GM23248 (cell line): Measurements from ENCODE around the gene CAMK2B. TPM values are rescaled to one million over a fixed set of nuclear protein-coding genes. Genes with fewer than 3 reads are reported as not detected.

Experiments
- DNase-seq: peaks from one replicate; pipeline ENCODE4 v3.0.0-alpha.2; 2015
- H2AFZ ChIP-seq: fragments of 200-600 bp; sonication (generic); 2 replicates; pipeline ENCODE4 v1.6.1; 2016; ENCODE audit warnings: antibody characterized with exemption
- H3F3A ChIP-seq: fragments of 200-600 bp; sonication (generic); 2 replicates; pipeline ENCODE4 v1.6.1; 2016; ENCODE audit warnings: mild to moderate bottlenecking, antibody characterized with exemption, mixed run types; ENCODE audit not compliant: insufficient read depth
- H3K27ac ChIP-seq: fragments of 200-600 bp; sonication (generic); 2 replicates; pipeline ENCODE4 v1.5.1; 2016; ENCODE audit warnings: mild to moderate bottlenecking
- H3K27me3 ChIP-seq: fragments of 200-600 bp; sonication (generic); replicated peaks from 2 replicates; pipeline ENCODE4 v1.6.1; 2016; ENCODE audit warnings: mild to moderate bottlenecking; ENCODE audit not compliant: insufficient read depth
- H3K36me3 ChIP-seq: fragments of 200-600 bp; sonication (generic); 2 replicates; pipeline ENCODE4 v1.6.1; 2016; ENCODE audit warnings: low read depth, mild to moderate bottlenecking
- H3K4me1 ChIP-seq: fragments of 200-600 bp; sonication (generic); 2 replicates; pipeline ENCODE4 v1.6.1; 2016; ENCODE audit warnings: mild to moderate bottlenecking; ENCODE audit not compliant: insufficient read depth
- H3K4me2 ChIP-seq: fragments of 200-600 bp; sonication (generic); one replicate; pipeline ENCODE4 v1.6.1; 2016; ENCODE audit warnings: mild to moderate bottlenecking; ENCODE audit not compliant: unreplicated experiment
- H3K4me3 ChIP-seq: fragments of 200-600 bp; sonication (generic); 2 replicates; pipeline ENCODE4 v1.5.1; 2016; ENCODE audit warnings: mild to moderate bottlenecking
- H3K79me2 ChIP-seq: fragments of 200-600 bp; sonication (generic); 2 replicates; pipeline ENCODE4 v1.6.1; 2016; ENCODE audit warnings: mild to moderate bottlenecking; ENCODE audit not compliant: insufficient read depth
- H3K9ac ChIP-seq: fragments of 200-600 bp; sonication (generic); 2 replicates; pipeline ENCODE4 v1.6.1; 2016; ENCODE audit warnings: mild to moderate bottlenecking
- H3K9me2 ChIP-seq: fragments of 200-600 bp; sonication (generic); 2 replicates; pipeline ENCODE4 v1.6.1; 2016; ENCODE audit warnings: mixed run types, mild to moderate bottlenecking, moderate library complexity; ENCODE audit not compliant: insufficient read depth
- H3K9me3 ChIP-seq: fragments of 200-600 bp; sonication (generic); one replicate; pipeline ENCODE4 v1.6.1; 2017; ENCODE audit warnings: low read depth
- H4K20me1 ChIP-seq: fragments of 200-600 bp; sonication (generic); 2 replicates; pipeline ENCODE4 v1.6.0; 2016; ENCODE audit not compliant: insufficient read depth
- EZH2 ChIP-seq: fragments of 200-600 bp; sonication (generic); IDR thresholded peaks from 2 replicates; pipeline ENCODE4 v1.6.1; 2018; ENCODE audit warnings: antibody characterized with exemption, mild to moderate bottlenecking; ENCODE audit not compliant: insufficient read depth, poor library complexity, severe bottlenecking
- EZH2phosphoT487 ChIP-seq: fragments of 200-600 bp; sonication (generic); IDR thresholded peaks from 2 replicates; pipeline ENCODE4 v1.6.1; 2018; ENCODE audit warnings: antibody characterized with exemption, moderate library complexity, mild to moderate bottlenecking, low read depth; ENCODE audit not compliant: insufficient read depth
- WGBS, 2 experiments: methylation state at CpG; one replicate each; pipeline ENCODE4 v1.1.6; 2015 to 2017; ENCODE audit warnings: low lambda C conversion rate in 2 of 2, low coverage in 1 of 2; ENCODE audit errors: missing lambda C conversion rate in 2 of 2; 5-methylcytosine and 5-hydroxymethylcytosine counted together
- in situ Hi-C: fragments of 300-500 bp; cut with MboI; formaldehyde crosslinking; loops from 2 replicates; pipeline ENCODE4 v1.15.0; 2020
- polyA plus RNA-seq: library from polyadenylated mRNA; unstranded; fragments of >200 nt; fragmentation: Nextera tagmentation; extraction: Ambion mirVana; gene quantifications from 2 replicates; pipeline ENCODE4 v1.2.1, GENCODE V29; 2016
- total RNA-seq: library from RNA; depleted of rRNA; stranded (reverse); fragments of >200 nt; shearing (Covaris generic); gene quantifications from 2 replicates; pipeline ENCODE4 v1.2.3, GENCODE V29; 2014

Gene CAMK2B
- total and polyA plus RNA-seq, 2 experiments from 2014 or later, result 0.78 to 2.5 TPM

DNA sequence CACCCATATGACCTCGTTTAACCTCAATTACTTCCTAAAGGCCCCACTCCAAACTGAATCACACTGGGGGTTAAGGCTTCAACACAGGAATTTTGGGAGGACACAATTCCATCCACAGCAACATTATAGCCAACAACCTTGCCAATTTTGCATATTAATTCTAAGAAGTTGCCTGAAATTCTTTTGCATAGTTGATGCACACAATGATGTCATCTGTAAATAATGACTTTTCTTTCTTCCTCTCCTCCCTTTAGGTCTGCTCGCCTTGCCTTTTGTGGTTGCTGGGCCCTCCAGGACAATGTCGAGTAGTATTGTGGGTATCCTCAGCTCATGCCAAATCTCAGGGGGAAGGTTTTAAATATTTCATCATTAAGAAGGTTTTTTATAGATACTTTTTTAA lies 16.0 kb upstream of the CAMK2B start:
- H2AFZ ChIP-seq, result no peak overlapping the region
- H3K27me3 ChIP-seq, result peaks cover 7% of the 10 kb centered on the region; the same call in 1 of the 2 replicates
- H3K27ac ChIP-seq, result no peak overlapping the region
- H3K9me3 ChIP-seq, result no peaks in the 10 kb centered on the region
- no peak overlapping the region for H3K4me2 ChIP-seq
- 51 to 71% methylated on average over 3 of the region's 3 CpGs for WGBS, 2 experiments
- H3K4me3 ChIP-seq, result no peak overlapping the region
- H3K9ac ChIP-seq, result no peak overlapping the region
- in situ Hi-C loops, result no loop called here
- no peak for DNase-seq
- H4K20me1 ChIP-seq, result no peaks in the 10 kb centered on the region
- no peaks in the 10 kb centered on the region for H3K36me3 ChIP-seq
- no peaks in the 10 kb centered on the region for H3K79me2 ChIP-seq
- no peaks in the 10 kb centered on the region for H3K4me1 ChIP-seq
- TF ChIP-seq EZH2 (no peak), EZH2phosphoT487 (no peak)
- no peaks in the 10 kb centered on the region for H3K9me2 ChIP-seq
- no peaks in the 10 kb centered on the region for H3F3A ChIP-seq

- Histone ChIP-seq H4K20me1 (no peaks in the 10 kb centered on the region), H3K36me3 (no peaks in the 10 kb centered on the region), H2AFZ (no peak overlapping the region), H3K9me2 (no peaks in the 10 kb centered on the region), H3K4me3 (no peak overlapping the region), H3K9ac (no peak overlapping the region), H3K27me3 (peaks cover 7% of the 10 kb centered on the region; the same call in 1 of the 2 replicates), H3K9me3 (no peaks in the 10 kb centered on the region), H3K4me2 (no peak overlapping the region), H3K79me2 (no peaks in the 10 kb centered on the region), H3F3A (no peaks in the 10 kb centered on the region), H3K4me1 (no peaks in the 10 kb centered on the region), H3K27ac (no peak overlapping the region)
- in situ Hi-C loops, result no loop called here
- DNase-seq, result no peak
- WGBS, 2 experiments, result 44 to 54% methylated on average over 3 of the region's 3 CpGs
- no peak for TF ChIP-seq EZH2phosphoT487
- no peak for TF ChIP-seq EZH2
Observed at GRCh38 chr7:44338600-44338999, 13.2 kb upstream of the CAMK2B start.

DNA sequence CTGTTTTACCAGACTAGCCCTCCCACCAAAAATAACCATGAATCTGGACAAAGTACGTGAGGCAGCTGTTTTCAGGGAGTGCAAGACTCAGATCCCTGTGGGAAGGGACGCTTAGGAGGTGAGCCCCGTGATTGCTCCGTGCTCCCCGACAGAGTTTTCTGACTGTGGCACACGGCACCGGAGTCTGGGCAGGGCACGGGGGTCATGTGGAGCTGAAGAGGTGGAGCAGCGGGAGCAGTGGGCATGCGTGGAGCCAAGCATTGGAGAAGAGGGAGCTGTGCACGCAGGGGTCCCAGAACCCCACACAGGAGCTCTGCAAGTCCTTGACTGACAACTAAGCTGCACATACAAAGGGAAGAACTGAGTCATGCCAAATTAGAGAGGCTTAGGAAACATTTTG lies 11.1 kb upstream of the CAMK2B start:
- no peaks in the 10 kb centered on the region for H3K9me3 ChIP-seq
- no peak overlapping the region for H3K27ac ChIP-seq
- no peak overlapping the region for H3K4me3 ChIP-seq
- TF ChIP-seq EZH2phosphoT487 (no peak), EZH2 (no peak)
- H3K79me2 ChIP-seq, result no peaks in the 10 kb centered on the region
- 73 to 74% methylated on average over 11 of the region's 11 CpGs for WGBS, 2 experiments
- no peak for DNase-seq
- peaks cover 9% of the 10 kb centered on the region; the same call in 1 of the 2 replicates for H3K27me3 ChIP-seq
- no peak overlapping the region for H3K4me2 ChIP-seq
- in situ Hi-C loops, result no loop called here
- H2AFZ ChIP-seq, result no peak overlapping the region
- H3F3A ChIP-seq, result no peaks in the 10 kb centered on the region
- H4K20me1 ChIP-seq, result no peaks in the 10 kb centered on the region
- no peaks in the 10 kb centered on the region for H3K4me1 ChIP-seq
- H3K36me3 ChIP-seq, result no peaks in the 10 kb centered on the region
- no peak overlapping the region for H3K9ac ChIP-seq
- H3K9me2 ChIP-seq, result no peaks in the 10 kb centered on the region

- Histone ChIP-seq H3K27ac (no peak overlapping the region), H4K20me1 (no peaks in the 10 kb centered on the region), H3F3A (no peaks in the 10 kb centered on the region), H2AFZ (no peak overlapping the region), H3K79me2 (no peaks in the 10 kb centered on the region), H3K4me1 (no peaks in the 10 kb centered on the region), H3K9ac (no peak overlapping the region), H3K9me2 (no peaks in the 10 kb centered on the region), H3K27me3 (peaks cover 11% of the 10 kb centered on the region; the same call in 1 of the 2 replicates), H3K9me3 (no peaks in the 10 kb centered on the region), H3K4me3 (no peak overlapping the region), H3K4me2 (no peak overlapping the region), H3K36me3 (no peaks in the 10 kb centered on the region)
- in situ Hi-C loops, result no loop called here
- 65 to 66% methylated on average over 4 of the region's 4 CpGs for WGBS, 2 experiments
- TF ChIP-seq EZH2 (no peak), EZH2phosphoT487 (no peak)
- no peak for DNase-seq
Observed at GRCh38 chr7:44335184-44335583, 9.8 kb upstream of the CAMK2B start.

DNA sequence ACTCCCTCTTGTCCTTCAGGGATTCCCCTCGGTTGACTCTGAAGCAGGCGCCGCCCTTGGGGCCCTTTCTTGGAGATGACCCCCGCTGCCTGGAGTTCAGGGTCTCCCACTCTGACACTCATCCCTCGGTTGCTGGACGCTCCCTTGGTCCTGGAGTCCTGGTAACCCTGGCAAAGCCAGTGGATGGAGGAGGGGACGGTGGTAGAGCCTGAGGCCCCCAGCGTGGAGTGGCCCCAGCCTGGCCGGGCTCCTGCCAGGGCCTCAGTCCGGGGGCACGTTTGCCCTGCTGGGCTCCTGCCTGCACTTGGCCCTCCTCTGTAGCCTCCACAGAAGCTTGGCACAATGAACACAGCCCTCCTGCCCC lies 9.3 kb upstream of the CAMK2B start:
- Histone ChIP-seq H3K4me3 (no peak overlapping the region), H3K27me3 (peaks cover 7% of the 10 kb centered on the region; the same call in 1 of the 2 replicates), H3K4me1 (no peaks in the 10 kb centered on the region), H3K9me3 (no peaks in the 10 kb centered on the region), H3K9ac (no peak overlapping the region), H3K4me2 (no peak overlapping the region), H3K36me3 (no peaks in the 10 kb centered on the region), H3K79me2 (no peaks in the 10 kb centered on the region), H3K9me2 (no peaks in the 10 kb centered on the region), H4K20me1 (no peaks in the 10 kb centered on the region), H3K27ac (no peak overlapping the region), H2AFZ (no peak overlapping the region), H3F3A (no peaks in the 10 kb centered on the region)
- TF ChIP-seq EZH2phosphoT487 (no peak), EZH2 (no peak)
- 76 to 87% methylated on average over 9 to 11 of the region's 11 CpGs for WGBS, 2 experiments
- no peak for DNase-seq
- in situ Hi-C loops, result no loop called here
